Astrocyte (in vitro differentiated cells and primary cell): ENCODE measurements around the gene RASAL1. TPM values are rescaled to one million over a fixed set of nuclear protein-coding genes. Genes with fewer than 3 reads are reported as not detected.

Experiments
- microRNA-seq: library from miRNA; unstranded; fragments of <30 nt; microRNA quantifications from one replicate; pipeline ENCODE4 v1.2.0, GENCODE V29; 2020
- total RNA-seq: library from RNA; stranded (reverse); gene quantifications from 2 replicates; pipeline ENCODE4 v1.2.1, GENCODE V29; 2021

RASAL1 gene
- total RNA-seq, 1 donor from 2014 or later, result 0.48 TPM

Small RNA genes within 50 kb of the gene (microRNA-seq; reads per million reads assigned to microRNA genes)
- 1.1 reads per million for gene MIR7106

Other genes starting within 250 kb of the RASAL1 start
- gene OAS1, start 228.8 kb downstream of the RASAL1 start, total RNA-seq, result 132 and 149 TPM in 2 replicates
- gene OAS3, start 197.3 kb downstream of the RASAL1 start, total RNA-seq, result 33.8 and 37.1 TPM in 2 replicates
- gene OAS2, start 157.2 kb downstream of the RASAL1 start, total RNA-seq, result 94.2 and 132 TPM in 2 replicates
- gene DTX1, start 79.0 kb downstream of the RASAL1 start, total RNA-seq, result 4.6 and 5.5 TPM in 2 replicates
- not detected in 2 replicates for gene CFAP73, start 14.0 kb upstream of the RASAL1 start, total RNA-seq
- gene DDX54, start 49.7 kb upstream of the RASAL1 start, total RNA-seq, result 52.8 and 53.5 TPM in 2 replicates
- 20.9 and 23.5 TPM in 2 replicates for gene RITA1, start 50.0 kb upstream of the RASAL1 start, total RNA-seq
- 27.9 and 33.7 TPM in 2 replicates for gene TPCN1, start 85.7 kb upstream of the RASAL1 start, total RNA-seq
- gene SLC8B1, start 199.3 kb upstream of the RASAL1 start, total RNA-seq, result 8.6 and 8.7 TPM in 2 replicates
- gene PLBD2, start 222.8 kb upstream of the RASAL1 start, total RNA-seq, result 52.2 and 59.0 TPM in 2 replicates